Measurements from ENCODE around the gene CDH26.

- TF ChIP-seq EZH2 (IDR thresholded peaks at IDR 0.05; ENCODE audit: borderline replicate concordance, low read length) (no peak), CTCF (conservative IDR thresholded peaks at IDR 0.05 in 1 of 2, IDR thresholded peaks at IDR 0.05 in 1 of 2; ENCODE audit: extremely low read depth in 1 of 2, insufficient read depth in 1 of 2, low read depth in 1 of 2, low read length in 2 of 2) (no peak)
Observed at GRCh38 chr20:59976156-59976782, 18.0 kb downstream of the CDH26 start.

Measured in mammary epithelial cell (primary cell).